Measurements from ENCODE around the gene AMBP.

Gene AMBP

GRCh38 chr9:114016629-114017423 is 61.3 kb downstream of the AMBP start:
- Histone ChIP-seq H4K91ac (ENCODE audit: low read length) (no peak overlapping the region), H2BK15ac (ENCODE audit: low read depth, poor library complexity, severe bottlenecking) (no peak overlapping the region), H3K4ac (ENCODE audit: low read depth in 1 of 2, low read length in 2 of 2) (no peak overlapping the region), H2AFZ (ENCODE audit: low read depth, low read length) (no peak overlapping the region), H3K9ac (ENCODE audit: low read length) (no peak overlapping the region), H2BK5ac (ENCODE audit: low read depth, low read length, poor library complexity, severe bottlenecking) (no peak overlapping the region), H3K9me3 (ENCODE audit: control insufficient read depth, low read length) (peaks cover 25% of the 10 kb centered on the region), H3K36me3 (ENCODE audit: control insufficient read depth in 1 of 2, insufficient read depth in 2 of 2, low read depth in 1 of 2, low read length in 2 of 2) (peaks cover 34 to 86% of the 10 kb centered on the region in 2 experiments), H3K27me3 (ENCODE audit: control insufficient read depth in 1 of 2, insufficient read depth in 1 of 2, low read length in 2 of 2) (no peaks in the 10 kb centered on the region), H3K27ac (ENCODE audit: low read length, poor library complexity, severe bottlenecking) (no peak overlapping the region), H4K8ac (ENCODE audit: low read length) (no peak overlapping the region), H3K18ac (ENCODE audit: low read depth in 1 of 2, low read length in 2 of 2) (no peak overlapping the region), H3K79me1 (replicated peaks; ENCODE audit: low read length, poor library complexity, severe bottlenecking) (peaks cover 13% of the 10 kb centered on the region), H2BK120ac (ENCODE audit: low read depth, low read length) (no peak overlapping the region), H3K23ac (ENCODE audit: low read length in 2 of 2) (no peak overlapping the region), H3K14ac (ENCODE audit: low read length in 2 of 2) (no peak overlapping the region), H2BK12ac (ENCODE audit: low read length in 2 of 2) (no peak overlapping the region), H3K4me2 (ENCODE audit: low read length, poor library complexity, severe bottlenecking) (no peak overlapping the region), H3K4me3 (ENCODE audit: insufficient read depth in 1 of 2, low read depth in 1 of 2, low read length in 2 of 2) (no peak overlapping the region), H2AK5ac (ENCODE audit: low read length, severe bottlenecking) (no peak overlapping the region), H3K4me1 (ENCODE audit: control insufficient read depth, insufficient read depth, low read depth, low read length) (no peaks in the 10 kb centered on the region)
- 97% methylated on average over 12 of the region's 14 CpGs for WGBS
- DNase-seq = no peak

GRCh38 chr9:114016101-114016500 is 62.0 kb downstream of the AMBP start:
- no peaks in the 10 kb centered on the region for H3K27me3 ChIP-seq (ENCODE audit: control insufficient read depth in 1 of 2, insufficient read depth in 1 of 2, low read length in 2 of 2)
- no peak overlapping the region for H3K4me3 ChIP-seq (ENCODE audit: insufficient read depth in 1 of 2, low read depth in 1 of 2, low read length in 2 of 2)
- H3K4me1 ChIP-seq (ENCODE audit: control insufficient read depth, insufficient read depth, low read depth, low read length) = no peaks in the 10 kb centered on the region
- H2BK12ac ChIP-seq (ENCODE audit: low read length in 2 of 2) = no peak overlapping the region
- H2AFZ ChIP-seq (ENCODE audit: low read depth, low read length) = no peak overlapping the region
- H3K14ac ChIP-seq (ENCODE audit: low read length in 2 of 2) = no peak overlapping the region
- WGBS = 95% methylated on average over 4 of the region's 6 CpGs
- no peak overlapping the region for H2BK120ac ChIP-seq (ENCODE audit: low read depth, low read length)
- no peak overlapping the region for H4K8ac ChIP-seq (ENCODE audit: low read length)
- peaks cover 18% of the 10 kb centered on the region for H3K9me3 ChIP-seq (ENCODE audit: control insufficient read depth, low read length)
- H3K18ac ChIP-seq (ENCODE audit: low read depth in 1 of 2, low read length in 2 of 2) = no peak overlapping the region
- no peak overlapping the region for H3K23ac ChIP-seq (ENCODE audit: low read length in 2 of 2)
- no peak overlapping the region for H4K91ac ChIP-seq (ENCODE audit: low read length)
- H2BK5ac ChIP-seq (ENCODE audit: low read depth, low read length, poor library complexity, severe bottlenecking) = no peak overlapping the region
- peaks cover 39 to 86% of the 10 kb centered on the region in 2 experiments for H3K36me3 ChIP-seq (ENCODE audit: control insufficient read depth in 1 of 2, insufficient read depth in 2 of 2, low read depth in 1 of 2, low read length in 2 of 2)
- H3K9ac ChIP-seq (ENCODE audit: low read length) = no peak overlapping the region
- DNase-seq = no peak
- no peak overlapping the region for H2AK5ac ChIP-seq (ENCODE audit: low read length, severe bottlenecking)
- no peak overlapping the region for H3K27ac ChIP-seq (ENCODE audit: low read length, poor library complexity, severe bottlenecking)
- H2BK15ac ChIP-seq (ENCODE audit: low read depth, poor library complexity, severe bottlenecking) = no peak overlapping the region
- H3K4me2 ChIP-seq (ENCODE audit: low read length, poor library complexity, severe bottlenecking) = no peak overlapping the region
- H3K4ac ChIP-seq (ENCODE audit: low read depth in 1 of 2, low read length in 2 of 2) = no peak overlapping the region
- H3K79me1 ChIP-seq (replicated peaks; ENCODE audit: low read length, poor library complexity, severe bottlenecking) = peaks cover 13% of the 10 kb centered on the region

GRCh38 chr9:114015607-114016006 is 62.5 kb downstream of the AMBP start:
- Histone ChIP-seq H3K4me1 (ENCODE audit: control insufficient read depth, insufficient read depth, low read depth, low read length) (no peaks in the 10 kb centered on the region), H3K18ac (ENCODE audit: low read depth in 1 of 2, low read length in 2 of 2) (no peak overlapping the region), H3K4me2 (ENCODE audit: low read length, poor library complexity, severe bottlenecking) (no peak overlapping the region), H3K27me3 (ENCODE audit: control insufficient read depth in 1 of 2, insufficient read depth in 1 of 2, low read length in 2 of 2) (no peaks in the 10 kb centered on the region), H2BK120ac (ENCODE audit: low read depth, low read length) (no peak overlapping the region), H4K8ac (ENCODE audit: low read length) (no peak overlapping the region), H2AK5ac (ENCODE audit: low read length, severe bottlenecking) (no peak overlapping the region), H2AFZ (ENCODE audit: low read depth, low read length) (no peak overlapping the region), H3K9me3 (ENCODE audit: control insufficient read depth, low read length) (peaks cover 15% of the 10 kb centered on the region), H3K9ac (ENCODE audit: low read length) (no peak overlapping the region), H3K79me1 (replicated peaks; ENCODE audit: low read length, poor library complexity, severe bottlenecking) (peaks cover 13% of the 10 kb centered on the region), H2BK5ac (ENCODE audit: low read depth, low read length, poor library complexity, severe bottlenecking) (no peak overlapping the region), H4K91ac (ENCODE audit: low read length) (no peak overlapping the region), H3K4ac (ENCODE audit: low read depth in 1 of 2, low read length in 2 of 2) (no peak overlapping the region), H3K27ac (ENCODE audit: low read length, poor library complexity, severe bottlenecking) (no peak overlapping the region), H3K23ac (ENCODE audit: low read length in 2 of 2) (no peak overlapping the region), H2BK15ac (ENCODE audit: low read depth, poor library complexity, severe bottlenecking) (no peak overlapping the region), H3K36me3 (ENCODE audit: control insufficient read depth in 1 of 2, insufficient read depth in 2 of 2, low read depth in 1 of 2, low read length in 2 of 2) (peaks cover 39 to 86% of the 10 kb centered on the region in 2 experiments), H2BK12ac (ENCODE audit: low read length in 2 of 2) (no peak overlapping the region), H3K4me3 (ENCODE audit: insufficient read depth in 1 of 2, low read depth in 1 of 2, low read length in 2 of 2) (no peak overlapping the region), H3K14ac (ENCODE audit: low read length in 2 of 2) (no peak overlapping the region)
- WGBS = 96% methylated on average over 2 of the region's 2 CpGs
- DNase-seq = no peak

GRCh38 chr9:114014044-114014443 is 64.1 kb downstream of the AMBP start:
- Histone ChIP-seq H3K4me3 (ENCODE audit: insufficient read depth in 1 of 2, low read depth in 1 of 2, low read length in 2 of 2) (no peak overlapping the region), H3K9ac (ENCODE audit: low read length) (no peak overlapping the region), H2BK15ac (ENCODE audit: low read depth, poor library complexity, severe bottlenecking) (no peak overlapping the region), H3K27me3 (ENCODE audit: control insufficient read depth in 1 of 2, insufficient read depth in 1 of 2, low read length in 2 of 2) (no peaks in the 10 kb centered on the region), H3K4me1 (ENCODE audit: control insufficient read depth, insufficient read depth, low read depth, low read length) (no peaks in the 10 kb centered on the region), H3K79me1 (replicated peaks; ENCODE audit: low read length, poor library complexity, severe bottlenecking) (peaks cover 13% of the 10 kb centered on the region), H2BK12ac (ENCODE audit: low read length in 2 of 2) (no peak overlapping the region), H3K9me3 (ENCODE audit: control insufficient read depth, low read length) (peaks cover under 1% of the 10 kb centered on the region), H2AFZ (ENCODE audit: low read depth, low read length) (no peak overlapping the region), H3K23ac (ENCODE audit: low read length in 2 of 2) (no peak overlapping the region), H3K27ac (ENCODE audit: low read length, poor library complexity, severe bottlenecking) (no peak overlapping the region), H4K8ac (ENCODE audit: low read length) (no peak overlapping the region), H3K36me3 (ENCODE audit: control insufficient read depth in 1 of 2, insufficient read depth in 2 of 2, low read depth in 1 of 2, low read length in 2 of 2) (peaks cover 42 to 81% of the 10 kb centered on the region in 2 experiments), H2BK120ac (ENCODE audit: low read depth, low read length) (no peak overlapping the region), H3K4ac (ENCODE audit: low read depth in 1 of 2, low read length in 2 of 2) (no peak overlapping the region), H4K91ac (ENCODE audit: low read length) (no peak overlapping the region), H3K14ac (ENCODE audit: low read length in 2 of 2) (no peak overlapping the region), H3K4me2 (ENCODE audit: low read length, poor library complexity, severe bottlenecking) (no peak overlapping the region), H2BK5ac (ENCODE audit: low read depth, low read length, poor library complexity, severe bottlenecking) (no peak overlapping the region), H3K18ac (ENCODE audit: low read depth in 1 of 2, low read length in 2 of 2) (no peak overlapping the region), H2AK5ac (ENCODE audit: low read length, severe bottlenecking) (no peak overlapping the region)
- DNase-seq = no peak
